GM21619 (cell line): Measurements from ENCODE around the gene SMAD5.
A peak's percentile ranks its signal among the peaks of the same experiment; 100 is the strongest.

Experiments used
- ATAC-seq: cut with Tn5 transposase; IDR thresholded peaks from one replicate; pipeline ENCODE4 v1.9.1; 2021; ENCODE audit not compliant: unreplicated experiment

The SMAD5 gene

GRCh38 chr5:136194576-136194975, 61.9 kb downstream of the SMAD5 start:
- no peak for ATAC-seq

- ATAC-seq, result no peak
Measured at GRCh38 chr5:136195971-136196820, 63.6 kb downstream of the SMAD5 start.

DNA sequence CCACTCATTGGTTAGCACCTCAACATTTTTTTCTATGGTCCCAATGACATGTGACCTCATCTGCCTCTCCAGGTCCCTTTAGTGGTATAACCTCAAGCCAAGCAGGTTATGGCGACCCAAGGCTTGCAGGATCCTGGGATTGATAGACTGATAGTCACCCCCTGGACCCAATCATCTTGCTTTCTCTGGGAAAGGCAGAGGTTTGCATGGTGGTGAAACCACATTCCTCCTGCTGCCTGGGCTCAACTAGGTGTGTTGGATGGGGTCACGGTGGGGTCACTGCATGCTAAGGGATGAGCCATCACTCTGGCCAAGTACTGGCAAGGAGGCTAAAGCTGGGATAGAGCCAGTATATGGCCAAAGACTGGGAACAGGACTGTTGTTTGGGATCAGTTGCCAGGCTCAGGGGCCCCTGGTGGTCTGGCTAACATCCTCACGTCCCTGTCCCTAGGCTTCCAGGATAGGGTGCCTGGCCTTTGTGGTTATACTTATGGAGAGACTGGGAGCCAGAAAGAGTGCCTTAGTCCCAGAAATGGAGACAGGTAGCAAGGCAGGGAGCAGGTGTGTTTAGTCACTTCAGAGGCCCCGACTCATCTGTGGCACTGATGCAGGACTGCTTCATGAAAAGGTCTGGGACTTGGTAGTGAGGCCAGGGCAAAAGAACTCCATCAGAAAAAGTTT, 65.0 kb downstream of the SMAD5 start:
- ATAC-seq, result no peak

- no peak for ATAC-seq
Measured at GRCh38 chr5:136198453-136198852, 65.8 kb downstream of the SMAD5 start.

DNA sequence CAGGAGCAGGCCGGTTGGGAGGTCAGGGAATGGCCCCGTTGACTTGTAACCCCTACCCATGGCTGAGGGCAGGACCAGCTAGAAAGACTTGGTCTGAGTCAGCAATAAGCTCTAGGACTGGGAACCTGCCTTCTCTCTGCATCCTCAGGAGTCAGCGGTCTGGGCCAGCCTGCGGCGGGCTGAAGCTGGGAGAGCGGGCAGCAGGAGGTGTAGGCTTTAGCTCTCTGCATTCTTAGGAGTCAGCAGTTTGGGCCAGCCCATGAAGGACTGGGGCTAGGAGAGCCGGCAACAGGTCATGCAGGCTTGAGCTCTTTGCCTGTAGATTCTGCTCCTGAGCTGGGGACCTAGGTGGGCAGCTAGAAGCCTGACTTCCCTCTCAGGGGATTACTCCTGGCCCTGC, 66.8 kb downstream of the SMAD5 start:
- no peak for ATAC-seq

- ATAC-seq, result no peak
Measured at GRCh38 chr5:136200130-136200529, 67.5 kb downstream of the SMAD5 start.

- no peak for ATAC-seq
Measured at GRCh38 chr5:136200761-136201160, 68.1 kb downstream of the SMAD5 start.

- ATAC-seq, result no peak
Measured at GRCh38 chr5:136201870-136202269, 69.2 kb downstream of the SMAD5 start.

- no peak for ATAC-seq
Measured at GRCh38 chr5:136202469-136203205, 70.0 kb downstream of the SMAD5 start.

DNA sequence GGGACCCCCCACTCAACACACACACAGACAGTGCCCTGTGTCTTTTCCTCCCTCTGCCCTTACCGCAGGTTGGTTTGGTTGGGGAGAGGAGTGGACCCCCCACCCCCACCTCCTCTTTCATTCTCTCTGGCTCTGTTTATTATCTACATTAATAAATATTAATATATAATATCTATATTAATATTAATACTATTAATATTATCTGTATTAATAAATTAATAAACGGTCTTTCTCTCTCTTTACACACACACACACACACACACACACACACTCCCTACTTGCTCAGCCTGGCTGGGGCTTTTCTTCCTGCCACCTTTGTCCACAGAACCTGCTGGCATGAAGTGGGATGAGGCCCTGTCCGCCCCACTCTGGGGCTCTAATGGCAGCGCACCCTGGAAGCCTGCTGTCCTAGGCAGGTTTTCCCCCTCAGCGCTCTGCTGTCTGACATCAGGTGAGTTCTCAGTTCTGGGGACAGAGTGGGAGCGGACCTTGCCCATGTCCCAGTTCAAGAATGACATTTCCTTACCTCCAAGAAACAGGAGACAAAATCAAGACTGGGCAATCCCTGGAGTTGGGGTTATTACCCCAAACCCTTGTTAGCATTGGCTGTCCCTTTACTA, 70.8 kb downstream of the SMAD5 start:
- ATAC-seq, result no peak

- ATAC-seq, result no peak
Measured at GRCh38 chr5:136205061-136205702, 72.5 kb downstream of the SMAD5 start.

- ATAC-seq, result no peak
Measured at GRCh38 chr5:136205941-136206340, 73.3 kb downstream of the SMAD5 start.

DNA sequence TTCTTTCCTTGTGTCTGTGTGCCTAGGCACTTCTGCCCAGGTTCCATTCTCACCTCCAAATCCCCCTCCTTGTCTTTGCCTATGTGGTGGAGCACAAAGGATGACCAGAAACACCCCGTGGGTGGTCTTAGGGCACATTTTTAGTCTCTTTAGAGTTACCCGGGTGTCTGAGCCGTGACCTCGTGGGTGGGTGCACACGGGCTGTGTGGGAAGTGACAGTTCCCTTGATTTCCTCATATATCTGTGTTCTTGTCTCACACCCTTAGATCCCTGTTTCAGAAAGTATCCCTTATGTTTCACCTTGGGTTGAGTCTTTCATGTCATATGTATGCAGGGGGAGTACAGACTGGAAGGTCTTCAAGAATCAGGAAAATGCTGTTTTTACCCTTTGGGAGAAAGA, 73.7 kb downstream of the SMAD5 start:
- no peak for ATAC-seq

- no peak for ATAC-seq
Measured at GRCh38 chr5:136207631-136208030, 75.0 kb downstream of the SMAD5 start.

GRCh38 chr5:136208916-136209315, 76.3 kb downstream of the SMAD5 start:
- no peak for ATAC-seq

DNA sequence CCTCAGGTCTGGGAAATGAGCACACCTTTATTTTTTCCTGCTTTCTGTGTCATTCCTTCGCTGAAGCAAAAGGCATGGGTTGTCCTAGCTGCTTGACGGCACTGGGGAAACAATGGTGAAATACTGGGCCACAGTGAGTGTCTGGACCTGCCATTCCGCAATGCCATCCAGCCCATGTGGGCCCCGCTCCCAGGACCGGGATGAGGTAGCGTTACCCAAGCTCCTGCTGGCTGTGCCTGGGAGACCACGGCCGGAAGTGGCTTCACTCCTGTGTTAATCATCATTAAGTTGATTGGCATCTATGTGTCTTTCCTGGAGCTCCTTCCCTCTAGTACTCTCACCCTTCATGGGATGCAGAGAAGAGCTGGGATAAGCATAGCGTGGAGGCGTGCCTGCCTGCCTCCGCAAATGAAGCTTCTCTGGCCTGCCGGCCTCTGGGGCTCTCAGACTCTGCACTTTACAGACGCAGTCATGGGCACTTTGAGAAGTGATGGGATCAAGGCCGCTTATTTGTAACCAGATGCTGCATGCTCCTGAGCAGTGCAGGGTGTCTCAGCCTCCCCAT, 76.8 kb downstream of the SMAD5 start:
- no peak for ATAC-seq

DNA sequence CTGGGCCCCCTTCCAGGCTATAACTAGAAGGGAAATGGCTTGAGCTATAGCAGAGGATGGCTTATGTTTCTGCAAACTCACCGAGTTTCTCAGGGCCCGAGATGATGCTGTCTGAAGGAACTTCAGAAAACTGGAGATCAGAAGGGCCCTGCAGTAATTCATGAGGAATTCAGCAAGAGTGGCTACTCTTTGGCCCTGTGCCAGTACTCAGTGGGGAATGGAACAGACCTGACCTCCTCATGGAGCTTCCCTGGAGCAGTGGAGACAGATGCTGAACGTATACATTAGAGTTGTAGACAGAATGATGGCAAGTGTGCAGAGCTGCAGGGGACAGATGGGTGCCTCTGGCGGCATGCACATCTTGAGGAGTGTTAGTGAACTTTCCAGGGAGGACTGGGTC, 77.6 kb downstream of the SMAD5 start:
- no peak for ATAC-seq

- ATAC-seq, result no peak
Measured at GRCh38 chr5:136211282-136212040, 78.8 kb downstream of the SMAD5 start.

GRCh38 chr5:136212252-136212721, 79.6 kb downstream of the SMAD5 start:
- ATAC-seq, result peak; percentile 65
